ENCODE results near the gene PGM2.

DNA sequence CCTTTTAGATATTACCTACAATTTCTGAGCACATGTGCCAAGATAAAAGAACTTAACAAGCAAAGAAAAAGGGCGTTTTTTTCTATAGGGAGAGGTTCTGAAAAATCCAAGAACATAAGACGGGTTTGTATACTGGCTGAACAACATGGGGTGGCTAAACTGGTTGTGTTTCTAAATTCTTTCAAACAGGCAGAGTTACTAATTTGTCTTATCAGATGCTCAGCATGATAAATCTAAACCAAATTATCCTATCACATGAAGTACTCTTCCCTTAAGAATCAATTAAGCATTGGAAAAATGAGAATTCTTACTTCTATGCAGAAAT lies 45.4 kb upstream of the PGM2 start:
- TF ChIP-seq, protein P1, sequence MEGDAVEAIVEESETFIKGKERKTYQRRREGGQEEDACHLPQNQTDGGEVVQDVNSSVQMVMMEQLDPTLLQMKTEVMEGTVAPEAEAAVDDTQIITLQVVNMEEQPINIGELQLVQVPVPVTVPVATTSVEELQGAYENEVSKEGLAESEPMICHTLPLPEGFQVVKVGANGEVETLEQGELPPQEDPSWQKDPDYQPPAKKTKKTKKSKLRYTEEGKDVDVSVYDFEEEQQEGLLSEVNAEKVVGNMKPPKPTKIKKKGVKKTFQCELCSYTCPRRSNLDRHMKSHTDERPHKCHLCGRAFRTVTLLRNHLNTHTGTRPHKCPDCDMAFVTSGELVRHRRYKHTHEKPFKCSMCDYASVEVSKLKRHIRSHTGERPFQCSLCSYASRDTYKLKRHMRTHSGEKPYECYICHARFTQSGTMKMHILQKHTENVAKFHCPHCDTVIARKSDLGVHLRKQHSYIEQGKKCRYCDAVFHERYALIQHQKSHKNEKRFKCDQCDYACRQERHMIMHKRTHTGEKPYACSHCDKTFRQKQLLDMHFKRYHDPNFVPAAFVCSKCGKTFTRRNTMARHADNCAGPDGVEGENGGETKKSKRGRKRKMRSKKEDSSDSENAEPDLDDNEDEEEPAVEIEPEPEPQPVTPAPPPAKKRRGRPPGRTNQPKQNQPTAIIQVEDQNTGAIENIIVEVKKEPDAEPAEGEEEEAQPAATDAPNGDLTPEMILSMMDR (IDR thresholded peaks at IDR 0.05) = no peak
- TF ChIP-seq POLR2A (IDR thresholded peaks at IDR 0.05) = no peak

All from upper lobe of left lung (tissue), 4 donors.